Uterus (tissue), 2 donors: ENCODE measurements around the gene ELOF1.
"Not testable (repeated sequence)": the region's sequence is repeated elsewhere in the genome, so short reads cannot be mapped to it uniquely, and the experiment has no call there.

Experiments
- CTCF ChIP-seq, 4 experiments: fragments of 200-600 bp in 2 of 4; fragments of 450-650 bp in 2 of 4; sonication (generic) in 2 of 4; IDR thresholded peaks; one replicate each; pipeline ENCODE4 v1.5.1; 2016 to 2019; ENCODE audit warnings: antibody characterized with exemption in 4 of 4, mild to moderate bottlenecking in 2 of 4, moderate library complexity in 1 of 4
- POLR2A ChIP-seq, 2 donors: fragments of 450-650 bp; IDR thresholded peaks; one replicate each; pipeline ENCODE4 v1.6.1; 2016; ENCODE audit warnings: antibody characterized with exemption in 2 of 2, mild to moderate bottlenecking in 1 of 2, moderate library complexity in 1 of 2

- not testable (repeated sequence) for TF ChIP-seq POLR2A, CTCF (IDR thresholded peaks at IDR 0.05)
Measured at GRCh38 chr19:11599704-11600103, 40.7 kb upstream of the ELOF1 start.
